GM12892 (cell line): ENCODE measurements around the gene NEAT1.

Experiments
- DNase-seq: peaks from one replicate; pipeline ENCODE4 v3.0.0; 2011; ENCODE audit not compliant: insufficient read length
- FAIRE-seq: peaks from 2 replicates; lab custom pipeline; 2011; peaks lifted over from hg19 to GRCh38; lab: Jason Lieb, UNC
- POLR2A ChIP-seq: IDR thresholded peaks from 2 replicates; pipeline ENCODE4 v1.6.1; 2011; ENCODE audit warnings: low read depth, low read length, control low read depth
- POLR2AphosphoS5 ChIP-seq: IDR thresholded peaks from 2 replicates; pipeline ENCODE4 v1.6.1; 2011; ENCODE audit warnings: low read depth, low read length, control low read depth
- TAF1 ChIP-seq: IDR thresholded peaks from 2 replicates; pipeline ENCODE4 v1.6.1; 2011; ENCODE audit warnings: low read depth, mild to moderate bottlenecking, control low read depth, low read length, borderline replicate concordance

The NEAT1 gene

GRCh38 chr11:65415499-65416340 lies 6.9 kb upstream of the NEAT1 start:
- FAIRE-seq (peak; percentile 24), DNase-seq (no peak)
- TF ChIP-seq POLR2AphosphoS5 (no peak), TAF1 (no peak), POLR2A (no peak)

GRCh38 chr11:65416341-65416824 lies 6.2 kb upstream of the NEAT1 start:
- TF ChIP-seq POLR2AphosphoS5 (no peak; the same call in 1 of the 2 replicates), POLR2A (0 out of 2 replicates have a peak, but pooled peaks have one; percentile 44), TAF1 (no peak)
- DNase-seq (peak; percentile 93), FAIRE-seq (peak; percentile 99)

GRCh38 chr11:65416841-65417701 lies 5.5 kb upstream of the NEAT1 start:
- FAIRE-seq (no peak), DNase-seq (no peak)
- no peak for TF ChIP-seq POLR2AphosphoS5
- no peak for TF ChIP-seq TAF1
- no peak for TF ChIP-seq POLR2A

GRCh38 chr11:65417702-65418430 lies 4.7 kb upstream of the NEAT1 start:
- FAIRE-seq: peak; percentile 90

GRCh38 chr11:65418431-65418680 lies 4.2 kb upstream of the NEAT1 start:
- TF ChIP-seq POLR2AphosphoS5 (0 out of 2 replicates have a peak, but pooled peaks have one; percentile 25), POLR2A (peak; percentile 47; the same call in 1 of the 2 replicates), TAF1 (no peak)
- no peak for FAIRE-seq
- DNase-seq: no peak

More at GRCh38 chr11:65417702-65418430, 4.7 kb upstream of the NEAT1 start:
- DNase-seq: no peak
- TF ChIP-seq POLR2AphosphoS5 (0 out of 2 replicates have a peak, but pooled peaks have one; percentile 9), POLR2A (no peak), TAF1 (no peak)

- DNase-seq: peak; percentile 89
- TF ChIP-seq TAF1 (peak; percentile 86), POLR2AphosphoS5 (peak; percentile 89), POLR2A (peak; percentile 91)
- FAIRE-seq: peak; percentile 95
These were observed 3.7 kb upstream of the NEAT1 start for GRCh38 chr11:65418681-65419459.

GRCh38 chr11:65419460-65419771 lies 3.2 kb upstream of the NEAT1 start:
- FAIRE-seq (no peak), DNase-seq (no peak)
- TF ChIP-seq POLR2A: no peak
- peak; percentile 10; the same call in 1 of the 2 replicates for TF ChIP-seq POLR2AphosphoS5

GRCh38 chr11:65419772-65420481 lies 2.7 kb upstream of the NEAT1 start:
- TF ChIP-seq TAF1: no peak
- 0 out of 2 replicates have a peak, but pooled peaks have one; percentile 3 for TF ChIP-seq POLR2A
- no peak; the same call in 1 of the 2 replicates for TF ChIP-seq POLR2AphosphoS5
- DNase-seq (no peak), FAIRE-seq (no peak)

- FAIRE-seq: no peak
- DNase-seq: no peak
- TF ChIP-seq TAF1 (no peak), POLR2AphosphoS5 (no peak), POLR2A (no peak)
These were observed 2.1 kb upstream of the NEAT1 start for GRCh38 chr11:65420506-65420905.

GRCh38 chr11:65420979-65421793 lies 1.4 kb upstream of the NEAT1 start:
- DNase-seq (no peak), FAIRE-seq (peak; percentile 87)
- peak; percentile 92 for TF ChIP-seq POLR2A
- TF ChIP-seq POLR2AphosphoS5: peak; percentile 97
- TF ChIP-seq TAF1: peak; percentile 40; the same call in 1 of the 2 replicates
